Caco-2 (cell line): ENCODE results near the gene HDAC4. TPM values are rescaled to one million over a fixed set of nuclear protein-coding genes. Genes with fewer than 3 reads are reported as not detected.

ENCODE experiments used
- BruUV-seq: library from RNA; stranded (reverse); fragments of 400-500 nt; replicated peaks from 2 replicates; lab custom pipeline; 2021; lab: Mats Ljungman, UMichigan
- CTCF ChIA-PET: fragments of 300-600 bp; sonication (Branson Sonifier 250); formaldehyde crosslinking; loops from one replicate; lab custom pipeline; 2022; ENCODE audit warnings: antibody characterized with exemption; lab: Charles Lee
- POLR2A ChIA-PET: fragments of 300-600 bp; sonication (Branson Sonifier 250); formaldehyde crosslinking; loops from one replicate; lab custom pipeline; 2022; ENCODE audit warnings: antibody characterized with exemption; lab: Charles Lee
- DNase-seq, 2 experiments: peaks; one replicate each; pipeline versions ENCODE4 v3.0.0 to v3.0.0-alpha.2; 2020 to 2022
- H3K27me3 ChIP-seq: replicated peaks from 2 replicates; pipeline ENCODE4 v1.6.0; 2011; ENCODE audit warnings: low read length; ENCODE audit not compliant: control insufficient read depth, insufficient read depth
- H3K36me3 ChIP-seq: 2 replicates; pipeline ENCODE4 v1.5.1; 2011; ENCODE audit warnings: low read length; ENCODE audit not compliant: control insufficient read depth, insufficient read depth
- H3K4me1 ChIP-seq: fragments of 250-450 bp; sonication (Bioruptor Pico); 2 replicates; pipeline ENCODE4 v1.5.1; 2020; ENCODE audit warnings: mild to moderate bottlenecking
- H3K4me3 ChIP-seq: 2 replicates; pipeline ENCODE4 v1.5.1; 2011; ENCODE audit warnings: low read depth, mild to moderate bottlenecking, control low read depth, low read length
- H3K9me3 ChIP-seq: fragments of 250-450 bp; sonication (Bioruptor Pico); 2 replicates; pipeline ENCODE4 v1.5.1; 2020; ENCODE audit warnings: mild to moderate bottlenecking, moderate library complexity
- H3K27ac Mint-ChIP-seq: one replicate; pipeline ENCODE4 v1.8.0; 2022; ENCODE audit warnings: mixed read lengths; ENCODE audit not compliant: unreplicated experiment
- H3K27me3 Mint-ChIP-seq: one replicate; pipeline ENCODE4 v1.8.0; 2022; ENCODE audit warnings: mixed read lengths; ENCODE audit not compliant: insufficient read depth, unreplicated experiment
- H3K36me3 Mint-ChIP-seq: one replicate; pipeline ENCODE4 v1.8.0; 2022; ENCODE audit warnings: mild to moderate bottlenecking, mixed read lengths; ENCODE audit not compliant: insufficient read depth, unreplicated experiment
- H3K4me1 Mint-ChIP-seq: one replicate; pipeline ENCODE4 v1.8.0; 2022; ENCODE audit warnings: low read depth, mixed read lengths; ENCODE audit not compliant: unreplicated experiment
- H3K4me3 Mint-ChIP-seq: one replicate; pipeline ENCODE4 v1.8.0; 2022; ENCODE audit warnings: mild to moderate bottlenecking, moderate library complexity, mixed read lengths; ENCODE audit not compliant: unreplicated experiment
- H3K9me3 Mint-ChIP-seq: one replicate; pipeline ENCODE4 v1.8.0; 2022; ENCODE audit warnings: mixed read lengths; ENCODE audit not compliant: unreplicated experiment
- CTCF ChIP-seq, 2 experiments: fragments of 200-600 bp in 1 of 2; IDR thresholded peaks; 1 replicate in 1 of 2; 2 replicates in 1 of 2; pipeline versions ENCODE4 v1.5.1 to v1.8.0; 2011 to 2022; ENCODE audit warnings: antibody characterized with exemption in 1 of 2, control low read depth in 1 of 2, inconsistent platforms in 1 of 2, low read depth in 1 of 2, low read length in 1 of 2, mild to moderate bottlenecking in 1 of 2, moderate library complexity in 1 of 2; ENCODE audit not compliant: insufficient read depth in 1 of 2, severe bottlenecking in 1 of 2, unreplicated experiment in 1 of 2
- intact Hi-C: fragments of 100-400 bp; cut with micrococcal nuclease; formaldehyde crosslinking; loops from one replicate; pipeline ENCODE4 v1.10.0; 2022; ENCODE audit not compliant: unreplicated experiment
- total RNA-seq: library from RNA; stranded (reverse); gene quantifications from 2 replicates; pipeline ENCODE4 v1.2.3, GENCODE V29; 2022

HDAC4 gene
- total RNA-seq, 1 experiment from 2014 or later: 15.5 TPM

GRCh38 chr2:239309398-239310245 is 91.2 kb downstream of the HDAC4 start:
- Histone ChIP-seq H3K36me3 (no peaks in the 10 kb centered on the region), H3K4me3 (no peak overlapping the region), H3K4me1 (peaks cover 2% of the 10 kb centered on the region; the same call in 1 of the 2 replicates), H3K9me3 (no peaks in the 10 kb centered on the region), H3K27me3 (no peaks in the 10 kb centered on the region)
- H3K4me1 Mint-ChIP-seq: no peaks in the 10 kb centered on the region
- H3K27ac Mint-ChIP-seq: no peak overlapping the region
- BruUV-seq: no TSS peak
- no peaks in the 10 kb centered on the region for H3K27me3 Mint-ChIP-seq
- CTCF ChIA-PET: no interaction called here
- H3K4me3 Mint-ChIP-seq: no peak overlapping the region
- intact Hi-C loops: no loop called here
- no peaks in the 10 kb centered on the region for H3K36me3 Mint-ChIP-seq
- H3K9me3 Mint-ChIP-seq: no peaks in the 10 kb centered on the region
- no peak for TF ChIP-seq CTCF (IDR thresholded peaks at IDR 0.05; ENCODE audit: insufficient read depth in 1 of 2, low read depth in 1 of 2, low read length in 1 of 2, severe bottlenecking in 1 of 2, unreplicated experiment in 1 of 2)
- POLR2A ChIA-PET: no interaction called here
- DNase-seq: no peak

- no peaks in the 10 kb centered on the region for H3K36me3 ChIP-seq
- no peak overlapping the region for H3K4me3 ChIP-seq
- POLR2A ChIA-PET: no interaction called here
- intact Hi-C loops: no loop called here
- no peak overlapping the region for H3K4me3 Mint-ChIP-seq
- CTCF ChIA-PET: no interaction called here
- no TSS peak for BruUV-seq
- peaks cover 5% of the 10 kb centered on the region for H3K4me1 Mint-ChIP-seq
- no peaks in the 10 kb centered on the region for H3K9me3 ChIP-seq
- TF ChIP-seq CTCF (IDR thresholded peaks at IDR 0.05; ENCODE audit: insufficient read depth in 1 of 2, low read depth in 1 of 2, low read length in 1 of 2, severe bottlenecking in 1 of 2, unreplicated experiment in 1 of 2): no peak
- H3K27me3 Mint-ChIP-seq: no peaks in the 10 kb centered on the region
- no peaks in the 10 kb centered on the region for H3K27me3 ChIP-seq
- peaks cover 10% of the 10 kb centered on the region; the same call in 1 of the 2 replicates for H3K4me1 ChIP-seq
- no peaks in the 10 kb centered on the region for H3K36me3 Mint-ChIP-seq
- no peaks in the 10 kb centered on the region for H3K9me3 Mint-ChIP-seq
- no peak overlapping the region for H3K27ac Mint-ChIP-seq
- no peak for DNase-seq
Observed at GRCh38 chr2:239308661-239309397, 92.0 kb downstream of the HDAC4 start.

GRCh38 chr2:239307921-239308613 is 92.8 kb downstream of the HDAC4 start:
- no TSS peak for BruUV-seq
- TF ChIP-seq CTCF (IDR thresholded peaks at IDR 0.05; ENCODE audit: insufficient read depth in 1 of 2, low read depth in 1 of 2, low read length in 1 of 2, severe bottlenecking in 1 of 2, unreplicated experiment in 1 of 2): no peak
- Histone ChIP-seq H3K9me3 (no peaks in the 10 kb centered on the region), H3K4me3 (no peak overlapping the region), H3K4me1 (peaks cover 12% of the 10 kb centered on the region; the same call in 1 of the 2 replicates), H3K36me3 (no peaks in the 10 kb centered on the region), H3K27me3 (no peaks in the 10 kb centered on the region)
- H3K27ac Mint-ChIP-seq: no peak overlapping the region
- no peaks in the 10 kb centered on the region for H3K27me3 Mint-ChIP-seq
- ChIA-PET POLR2A (no interaction called here), CTCF (no interaction called here)
- no peak overlapping the region for H3K4me3 Mint-ChIP-seq
- H3K36me3 Mint-ChIP-seq: no peaks in the 10 kb centered on the region
- H3K4me1 Mint-ChIP-seq: peaks cover 12% of the 10 kb centered on the region
- no peak for DNase-seq
- H3K9me3 Mint-ChIP-seq: no peaks in the 10 kb centered on the region
- intact Hi-C loops: no loop called here
